K562 (cell line): ENCODE measurements around the gene DCHS2. TPM values are rescaled to one million over a fixed set of nuclear protein-coding genes. Genes with fewer than 3 reads are reported as not detected.

Source experiments
- CREM ChIP-seq: IDR thresholded peaks from 2 replicates; pipeline ENCODE4 v1.6.1; 2014; ENCODE audit warnings: antibody characterized with exemption, low read depth
- EHMT2 ChIP-seq: fragments of 450-650 bp; IDR thresholded peaks from 2 replicates; pipeline ENCODE4 v1.6.1; 2018; ENCODE audit warnings: antibody characterized with exemption
- ETV6 ChIP-seq, 3 experiments: fragments of 150-350 bp in 1 of 3; sonication (generic) in 1 of 3; formaldehyde crosslinking in 1 of 3; IDR thresholded peaks; 2 replicates each; pipeline versions ENCODE4 v1.6.1 to v1.8.0; 2014 to 2022; ENCODE audit warnings: borderline replicate concordance in 2 of 3, low read depth in 2 of 3, antibody characterized with exemption in 1 of 3, low read length in 1 of 3, mild to moderate bottlenecking in 1 of 3, missing genetic modification reagents in 1 of 3
- GATAD2A ChIP-seq: fragments of 450-650 bp; IDR thresholded peaks from 2 replicates; pipeline ENCODE4 v1.6.1; 2017
- KLF16 ChIP-seq: IDR thresholded peaks from 2 replicates; pipeline ENCODE4 v1.6.1; 2016; ENCODE audit warnings: antibody characterized with exemption
- MTA2 ChIP-seq: fragments of 450-650 bp; IDR thresholded peaks from 2 replicates; pipeline ENCODE4 v1.6.1; 2016; ENCODE audit warnings: low read depth
- RCOR1 ChIP-seq, 2 experiments: IDR thresholded peaks; 2 replicates each; pipeline ENCODE4 v1.6.1; 2012; ENCODE audit warnings: low read depth in 2 of 2, low read length in 2 of 2, borderline replicate concordance in 1 of 2, improper control_type of control experiment in 1 of 2
- SMAD4 ChIP-seq: fragments of 250-450 bp; sonication (Bioruptor Pico); conservative IDR thresholded peaks from 2 replicates; pipeline ENCODE4 v1.8.0; 2021; ENCODE audit warnings: inconsistent platforms, mild to moderate bottlenecking, moderate library complexity
- TCF3 ChIP-seq: sonication (generic); formaldehyde crosslinking; IDR thresholded peaks from 2 replicates; pipeline ENCODE4 v1.4.0; 2020; ENCODE audit warnings: mild to moderate bottlenecking, missing genetic modification reagents
- polyA plus RNA-seq, 8 experiments: library from polyadenylated mRNA; depleted of rRNA in 4 of 8; stranded (reverse) in 5 of 8; unstranded in 3 of 8; fragments of >200 nt; fragmentation: Nextera tagmentation in 2 of 8; fragmentation: Illumina TruSeq in 1 of 8; extraction: Ambion mirVana in 2 of 8; extraction: Trizol in 1 of 8; gene quantifications; 2 replicates each; pipeline versions ENCODE4 v1.2.1 to v1.2.3, GENCODE V29; 2011 to 2014; ENCODE audit warnings: inconsistent platforms in 1 of 8, missing spikeins in 1 of 8
- total RNA-seq, 7 experiments: library from RNA; depleted of rRNA in 6 of 7; stranded (reverse); fragments of >200 nt in 6 of 7; fragmentation: Illumina TruSeq in 2 of 7; extraction: Trizol in 2 of 7; gene quantifications; 2 replicates each; pipeline versions ENCODE4 v1.2.1 to v1.2.3, GENCODE V29; 2011 to 2021; ENCODE audit warnings: low replicate concordance in 1 of 7
- TF ChIP-seq, protein P1 (sequence below), 2 experiments: fragments of 450-650 bp; formaldehyde crosslinking in 1 of 2; IDR thresholded peaks; 2 replicates each; pipeline versions ENCODE4 v1.4.0 to v1.6.1; 2014 to 2020; ENCODE audit warnings: mild to moderate bottlenecking in 2 of 2, borderline replicate concordance in 1 of 2, low read depth in 1 of 2
- TF ChIP-seq, protein P2 (sequence below), 3 experiments: fragments of 200-800 bp in 1 of 3; fragments of 250-450 bp in 1 of 3; fragments of 450-650 bp in 1 of 3; sonication (Bioruptor Pico) in 1 of 3; sonication (Bioruptor generic) in 1 of 3; formaldehyde crosslinking in 1 of 3; IDR thresholded peaks; 2 replicates each; pipeline versions ENCODE4 v1.6.1 to v1.8.0; 2016 to 2022; ENCODE audit warnings: mild to moderate bottlenecking in 2 of 3, missing genetic modification characterization in 2 of 3, missing compliant biosample characterization in 1 of 3, moderate library complexity in 1 of 3
- TF ChIP-seq, protein P3 (sequence below): fragments of 450-650 bp; formaldehyde crosslinking; IDR thresholded peaks from 2 replicates; pipeline ENCODE4 v1.4.0; 2022; ENCODE audit warnings: missing genetic modification characterization
- TF ChIP-seq, protein P4 (sequence below): fragments of 250-450 bp; sonication (Bioruptor Pico); IDR thresholded peaks from 2 replicates; pipeline ENCODE4 v1.8.0; 2022; ENCODE audit warnings: inconsistent platforms, mild to moderate bottlenecking, moderate library complexity, borderline replicate concordance

DCHS2 gene
- total and polyA plus RNA-seq, 9 of the 15 experiments (the other 6 are each of a cell fraction or from before 2014, with no cell fraction given) = 0.49 to 7.1 (median 5.3) TPM

DNA sequence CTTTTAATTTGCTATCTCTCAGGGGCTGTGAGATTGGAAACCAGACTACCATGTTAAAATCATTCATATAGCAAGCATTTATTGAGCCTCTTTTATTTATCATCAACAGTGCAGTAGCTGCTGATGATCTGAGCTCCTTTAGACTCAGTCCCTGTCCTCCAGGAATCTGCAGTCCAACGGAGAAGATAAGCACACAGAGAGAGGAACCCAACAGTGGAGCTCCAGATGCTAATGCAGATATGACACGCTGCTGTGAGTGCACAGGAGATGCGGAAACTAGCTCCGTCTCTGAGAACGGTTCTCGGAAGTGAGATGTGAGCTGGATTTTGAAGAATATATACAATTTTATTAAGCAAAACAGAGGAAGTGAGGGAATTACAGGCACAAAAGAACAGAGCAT lies 35.4 kb downstream of the DCHS2 start (continued):
- TF ChIP-seq, protein P1, sequence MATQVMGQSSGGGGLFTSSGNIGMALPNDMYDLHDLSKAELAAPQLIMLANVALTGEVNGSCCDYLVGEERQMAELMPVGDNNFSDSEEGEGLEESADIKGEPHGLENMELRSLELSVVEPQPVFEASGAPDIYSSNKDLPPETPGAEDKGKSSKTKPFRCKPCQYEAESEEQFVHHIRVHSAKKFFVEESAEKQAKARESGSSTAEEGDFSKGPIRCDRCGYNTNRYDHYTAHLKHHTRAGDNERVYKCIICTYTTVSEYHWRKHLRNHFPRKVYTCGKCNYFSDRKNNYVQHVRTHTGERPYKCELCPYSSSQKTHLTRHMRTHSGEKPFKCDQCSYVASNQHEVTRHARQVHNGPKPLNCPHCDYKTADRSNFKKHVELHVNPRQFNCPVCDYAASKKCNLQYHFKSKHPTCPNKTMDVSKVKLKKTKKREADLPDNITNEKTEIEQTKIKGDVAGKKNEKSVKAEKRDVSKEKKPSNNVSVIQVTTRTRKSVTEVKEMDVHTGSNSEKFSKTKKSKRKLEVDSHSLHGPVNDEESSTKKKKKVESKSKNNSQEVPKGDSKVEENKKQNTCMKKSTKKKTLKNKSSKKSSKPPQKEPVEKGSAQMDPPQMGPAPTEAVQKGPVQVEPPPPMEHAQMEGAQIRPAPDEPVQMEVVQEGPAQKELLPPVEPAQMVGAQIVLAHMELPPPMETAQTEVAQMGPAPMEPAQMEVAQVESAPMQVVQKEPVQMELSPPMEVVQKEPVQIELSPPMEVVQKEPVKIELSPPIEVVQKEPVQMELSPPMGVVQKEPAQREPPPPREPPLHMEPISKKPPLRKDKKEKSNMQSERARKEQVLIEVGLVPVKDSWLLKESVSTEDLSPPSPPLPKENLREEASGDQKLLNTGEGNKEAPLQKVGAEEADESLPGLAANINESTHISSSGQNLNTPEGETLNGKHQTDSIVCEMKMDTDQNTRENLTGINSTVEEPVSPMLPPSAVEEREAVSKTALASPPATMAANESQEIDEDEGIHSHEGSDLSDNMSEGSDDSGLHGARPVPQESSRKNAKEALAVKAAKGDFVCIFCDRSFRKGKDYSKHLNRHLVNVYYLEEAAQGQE (IDR thresholded peaks at IDR 0.05; ENCODE audit: borderline replicate concordance) = peak; percentile 20; the same call in 1 of the 2 replicates
- TF ChIP-seq, protein P1 (CRISPR knock-in tag; IDR thresholded peaks at IDR 0.05; ENCODE audit: low read depth) = no peak
- TF ChIP-seq, protein P2, sequence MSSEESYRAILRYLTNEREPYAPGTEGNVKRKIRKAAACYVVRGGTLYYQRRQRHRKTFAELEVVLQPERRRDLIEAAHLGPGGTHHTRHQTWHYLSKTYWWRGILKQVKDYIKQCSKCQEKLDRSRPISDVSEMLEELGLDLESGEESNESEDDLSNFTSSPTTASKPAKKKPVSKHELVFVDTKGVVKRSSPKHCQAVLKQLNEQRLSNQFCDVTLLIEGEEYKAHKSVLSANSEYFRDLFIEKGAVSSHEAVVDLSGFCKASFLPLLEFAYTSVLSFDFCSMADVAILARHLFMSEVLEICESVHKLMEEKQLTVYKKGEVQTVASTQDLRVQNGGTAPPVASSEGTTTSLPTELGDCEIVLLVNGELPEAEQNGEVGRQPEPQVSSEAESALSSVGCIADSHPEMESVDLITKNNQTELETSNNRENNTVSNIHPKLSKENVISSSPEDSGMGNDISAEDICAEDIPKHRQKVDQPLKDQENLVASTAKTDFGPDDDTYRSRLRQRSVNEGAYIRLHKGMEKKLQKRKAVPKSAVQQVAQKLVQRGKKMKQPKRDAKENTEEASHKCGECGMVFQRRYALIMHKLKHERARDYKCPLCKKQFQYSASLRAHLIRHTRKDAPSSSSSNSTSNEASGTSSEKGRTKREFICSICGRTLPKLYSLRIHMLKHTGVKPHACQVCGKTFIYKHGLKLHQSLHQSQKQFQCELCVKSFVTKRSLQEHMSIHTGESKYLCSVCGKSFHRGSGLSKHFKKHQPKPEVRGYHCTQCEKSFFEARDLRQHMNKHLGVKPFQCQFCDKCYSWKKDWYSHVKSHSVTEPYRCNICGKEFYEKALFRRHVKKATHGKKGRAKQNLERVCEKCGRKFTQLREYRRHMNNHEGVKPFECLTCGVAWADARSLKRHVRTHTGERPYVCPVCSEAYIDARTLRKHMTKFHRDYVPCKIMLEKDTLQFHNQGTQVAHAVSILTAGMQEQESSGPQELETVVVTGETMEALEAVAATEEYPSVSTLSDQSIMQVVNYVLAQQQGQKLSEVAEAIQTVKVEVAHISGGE (CRISPR knock-in tag; IDR thresholded peaks at IDR 0.05) = peak in 1 of 3 experiments; percentile 62; a peak in 1 of 6 replicates
- TF ChIP-seq, protein P3, sequence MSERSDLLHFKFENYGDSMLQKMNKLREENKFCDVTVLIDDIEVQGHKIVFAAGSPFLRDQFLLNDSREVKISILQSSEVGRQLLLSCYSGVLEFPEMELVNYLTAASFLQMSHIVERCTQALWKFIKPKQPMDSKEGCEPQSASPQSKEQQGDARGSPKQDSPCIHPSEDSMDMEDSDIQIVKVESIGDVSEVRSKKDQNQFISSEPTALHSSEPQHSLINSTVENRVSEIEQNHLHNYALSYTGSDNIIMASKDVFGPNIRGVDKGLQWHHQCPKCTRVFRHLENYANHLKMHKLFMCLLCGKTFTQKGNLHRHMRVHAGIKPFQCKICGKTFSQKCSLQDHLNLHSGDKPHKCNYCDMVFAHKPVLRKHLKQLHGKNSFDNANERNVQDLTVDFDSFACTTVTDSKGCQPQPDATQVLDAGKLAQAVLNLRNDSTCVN (CRISPR knock-in tag) = no peak
- TF ChIP-seq KLF16 (peak; percentile 96), EHMT2 (peak; percentile 71), SMAD4 (peak; percentile 72), RCOR1 (IDR thresholded peaks at IDR 0.05; ENCODE audit: borderline replicate concordance in 1 of 2, low read depth in 2 of 2, low read length in 2 of 2) (peak; percentile 82 to 95; a peak in 3 of 4 replicates), GATAD2A (0 out of 2 replicates have a peak, but pooled peaks have one; percentile 61), TCF3 (CRISPR knock-in tag) (peak; percentile 98), ETV6 (IDR thresholded peaks at IDR 0.05; ENCODE audit: borderline replicate concordance in 1 of 2, low read depth in 2 of 2, low read length in 1 of 2) (peak; percentile 26 to 85; a peak in 3 of 4 replicates), ETV6 (CRISPR knock-in tag; IDR thresholded peaks at IDR 0.05; ENCODE audit: borderline replicate concordance) (no peak), MTA2 (peak; percentile 94), CREM (peak; percentile 94)
- TF ChIP-seq, protein P4, sequence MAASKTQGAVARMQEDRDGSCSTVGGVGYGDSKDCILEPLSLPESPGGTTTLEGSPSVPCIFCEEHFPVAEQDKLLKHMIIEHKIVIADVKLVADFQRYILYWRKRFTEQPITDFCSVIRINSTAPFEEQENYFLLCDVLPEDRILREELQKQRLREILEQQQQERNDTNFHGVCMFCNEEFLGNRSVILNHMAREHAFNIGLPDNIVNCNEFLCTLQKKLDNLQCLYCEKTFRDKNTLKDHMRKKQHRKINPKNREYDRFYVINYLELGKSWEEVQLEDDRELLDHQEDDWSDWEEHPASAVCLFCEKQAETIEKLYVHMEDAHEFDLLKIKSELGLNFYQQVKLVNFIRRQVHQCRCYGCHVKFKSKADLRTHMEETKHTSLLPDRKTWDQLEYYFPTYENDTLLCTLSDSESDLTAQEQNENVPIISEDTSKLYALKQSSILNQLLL (CRISPR knock-in tag) = no peak
